HG02981 (cell line): ENCODE measurements around the gene HNRNPA0.

Experiments
- ATAC-seq: cut with Tn5 transposase; IDR thresholded peaks from one replicate; pipeline ENCODE4 v1.9.1; 2021; ENCODE audit warnings: mild to moderate bottlenecking, moderate library complexity; ENCODE audit not compliant: unreplicated experiment

The HNRNPA0 gene

GRCh38 chr5:137728048-137728447 is 26.1 kb downstream of the HNRNPA0 start:
- ATAC-seq: no peak

DNA sequence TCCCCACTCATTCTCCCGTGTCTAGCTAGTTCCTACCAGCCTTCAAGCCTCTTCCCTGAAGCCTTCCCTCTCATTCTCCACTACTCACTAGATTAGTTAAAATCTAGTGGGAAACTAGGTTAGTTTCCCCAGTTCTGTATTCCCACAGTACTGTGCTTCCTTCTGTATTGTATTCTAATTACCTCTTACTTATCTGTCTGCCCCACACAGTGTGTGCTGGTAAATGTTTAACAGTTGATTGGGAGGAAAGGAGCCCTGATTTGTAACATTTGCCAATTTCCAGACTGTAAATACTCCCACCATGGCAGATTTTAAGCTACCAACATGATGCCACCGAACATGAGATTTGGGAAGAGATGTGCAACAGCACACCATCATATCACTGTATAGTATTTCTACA is 26.5 kb downstream of the HNRNPA0 start:
- ATAC-seq: no peak

- no peak for ATAC-seq
These were observed 29.9 kb downstream of the HNRNPA0 start for GRCh38 chr5:137724251-137724650.

DNA sequence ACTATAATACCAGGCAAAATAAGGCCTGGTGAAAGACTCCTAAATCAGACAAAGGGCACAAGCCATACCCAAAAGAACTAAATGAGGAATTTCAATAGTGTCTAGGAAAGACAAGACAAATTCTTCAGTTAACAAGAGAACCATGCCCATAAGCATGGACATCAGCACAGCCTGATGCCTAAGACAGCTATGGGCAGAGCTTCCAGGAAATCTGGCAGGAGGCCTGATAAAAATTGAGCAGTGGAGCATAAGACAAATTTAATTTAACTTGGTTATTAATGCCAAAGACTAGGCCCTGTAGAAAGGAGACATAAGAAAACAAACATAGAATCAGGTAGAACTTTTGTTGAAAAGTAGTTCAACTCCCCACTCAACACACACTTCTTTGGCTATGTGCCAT is 35.6 kb downstream of the HNRNPA0 start:
- no peak for ATAC-seq

- no peak for ATAC-seq
These were observed 37.8 kb downstream of the HNRNPA0 start for GRCh38 chr5:137716337-137716736.

DNA sequence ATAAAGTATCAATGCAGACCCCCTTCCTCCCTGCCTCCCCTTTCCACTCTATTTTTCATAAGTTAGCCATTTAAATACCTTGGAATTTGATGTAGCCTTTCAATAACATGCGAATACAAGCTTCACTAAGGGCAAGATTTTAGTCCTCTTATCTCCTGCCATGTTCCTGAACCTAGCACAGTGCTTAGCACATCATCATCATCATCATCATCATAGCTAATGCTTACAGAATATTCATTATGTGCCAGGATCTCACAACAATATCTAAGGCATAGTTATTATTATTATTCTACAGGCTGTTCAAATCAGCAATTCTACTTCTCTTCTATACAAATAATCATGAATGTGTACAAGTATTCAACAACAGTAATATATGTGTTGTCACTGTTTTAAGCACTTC is 38.7 kb downstream of the HNRNPA0 start:
- ATAC-seq: no peak

DNA sequence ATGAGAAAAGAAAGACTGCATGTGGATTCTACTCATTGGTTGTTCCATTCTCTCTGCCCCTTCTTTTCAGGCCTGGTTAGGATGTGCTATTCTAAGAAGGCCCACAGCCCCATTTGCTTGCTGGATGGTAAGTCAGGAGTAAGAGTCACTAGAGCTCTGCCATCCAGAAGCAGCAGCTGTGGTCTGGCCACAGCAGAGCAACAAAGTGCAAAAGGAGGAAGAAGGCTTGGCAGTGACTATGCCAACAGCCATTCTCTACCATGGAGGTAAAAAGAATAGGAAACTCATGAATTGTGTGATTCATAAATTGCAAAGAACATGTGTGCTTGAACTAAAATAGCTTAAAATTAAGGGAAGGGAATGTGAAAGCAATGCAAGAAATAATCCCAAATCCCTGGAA is 39.2 kb downstream of the HNRNPA0 start:
- ATAC-seq: no peak

GRCh38 chr5:137714494-137714893 is 39.7 kb downstream of the HNRNPA0 start:
- no peak for ATAC-seq

DNA sequence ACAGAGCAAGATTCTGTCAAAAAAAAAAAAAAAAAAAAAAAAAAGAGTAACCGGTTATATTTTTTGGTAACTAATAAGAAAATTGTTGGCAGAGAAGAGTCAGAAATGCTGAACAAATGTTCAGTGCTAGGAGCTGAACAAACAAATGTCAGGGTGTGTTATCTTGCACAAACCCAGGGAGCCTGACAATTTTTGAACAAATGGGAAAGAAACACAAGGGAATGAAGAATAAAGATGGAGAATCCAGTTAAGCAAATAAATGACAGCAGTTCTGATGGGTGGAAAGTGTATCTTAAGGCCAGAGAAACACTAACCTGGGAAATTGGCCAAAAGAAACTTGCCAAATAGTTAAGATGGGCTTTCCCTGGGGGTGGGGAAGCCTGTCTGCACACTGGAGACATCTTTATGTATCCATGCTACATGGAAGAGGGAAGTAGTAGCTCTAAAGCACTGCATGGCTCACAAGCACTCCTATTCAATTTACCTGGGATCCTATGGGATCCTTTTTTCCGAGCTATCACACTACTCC is 42.0 kb downstream of the HNRNPA0 start:
- ATAC-seq: no peak

DNA sequence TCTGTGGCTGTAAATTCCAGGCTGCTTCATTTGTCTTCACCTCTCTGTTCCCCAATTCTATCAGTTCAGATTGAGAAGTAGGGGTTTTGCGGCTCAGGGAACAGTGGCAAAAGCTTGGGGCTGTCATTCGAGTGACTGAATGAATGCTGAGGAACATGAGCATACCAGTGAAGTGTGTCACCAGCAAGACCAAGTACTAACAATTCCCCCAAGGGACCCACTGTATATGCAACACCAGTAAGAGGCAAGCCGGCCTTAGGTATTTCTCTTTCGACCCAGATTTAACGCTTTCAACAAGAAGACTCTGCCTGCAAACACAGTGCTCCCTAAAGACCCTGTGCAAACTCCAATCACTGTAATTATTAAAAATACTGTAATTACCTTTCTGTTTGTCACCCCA is 44.1 kb downstream of the HNRNPA0 start:
- ATAC-seq: no peak

DNA sequence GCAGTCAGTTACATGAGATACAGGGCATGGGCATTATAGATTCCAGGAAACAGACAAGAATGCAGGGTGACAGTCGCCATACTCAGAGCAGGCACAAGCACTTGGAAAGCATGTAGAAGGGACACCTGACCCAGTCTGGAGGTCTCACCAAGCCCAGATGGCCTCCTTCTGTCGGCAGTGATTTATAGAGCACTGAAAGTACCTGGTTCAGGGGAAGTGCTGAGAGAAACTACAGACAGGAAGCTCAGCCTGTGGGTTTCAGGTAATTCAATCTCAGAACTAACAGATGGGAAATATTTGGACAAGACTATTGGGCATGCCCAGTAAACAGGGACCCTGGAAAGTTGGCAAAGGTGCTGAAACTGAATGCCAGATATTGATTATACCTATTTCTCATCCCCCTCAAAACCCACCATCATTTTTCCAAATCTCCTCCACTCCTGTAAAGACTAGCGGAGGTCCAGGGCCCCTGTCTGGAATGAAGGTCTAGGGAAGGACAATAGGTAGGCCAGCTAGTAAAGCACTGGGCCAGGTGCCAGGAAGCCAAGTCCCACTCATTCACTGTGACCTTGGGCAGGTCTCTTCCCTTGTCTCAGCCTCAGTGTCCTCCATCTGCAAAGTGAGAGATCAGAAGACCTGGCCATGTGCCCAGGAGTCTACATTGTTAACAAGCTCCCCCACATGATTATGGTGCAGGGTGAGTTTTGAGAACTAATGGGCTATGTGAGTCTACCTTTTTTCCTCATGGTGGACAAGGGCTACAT is 45.2 kb downstream of the HNRNPA0 start:
- ATAC-seq: no peak

GRCh38 chr5:137708062-137708461 is 46.1 kb downstream of the HNRNPA0 start:
- no peak for ATAC-seq

DNA sequence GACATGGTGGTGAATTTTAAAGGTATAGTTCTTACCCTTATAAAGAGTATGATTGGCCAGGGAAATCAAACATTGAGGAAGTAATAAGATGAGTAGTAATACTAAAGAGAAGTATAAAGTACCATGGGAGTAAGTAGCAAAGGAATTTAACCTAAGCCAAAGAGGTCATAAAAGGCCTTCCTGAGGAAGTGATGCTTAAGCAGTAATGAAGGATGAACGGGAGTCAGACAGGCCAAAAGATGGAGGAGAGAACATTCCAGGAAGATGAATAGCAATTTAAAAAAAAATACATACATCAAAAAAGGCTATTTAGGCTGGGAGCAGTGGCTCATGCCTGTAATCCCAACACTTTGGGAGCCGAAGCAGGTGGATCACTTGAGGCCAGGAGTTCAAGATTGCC is 47.3 kb downstream of the HNRNPA0 start:
- no peak for ATAC-seq

DNA sequence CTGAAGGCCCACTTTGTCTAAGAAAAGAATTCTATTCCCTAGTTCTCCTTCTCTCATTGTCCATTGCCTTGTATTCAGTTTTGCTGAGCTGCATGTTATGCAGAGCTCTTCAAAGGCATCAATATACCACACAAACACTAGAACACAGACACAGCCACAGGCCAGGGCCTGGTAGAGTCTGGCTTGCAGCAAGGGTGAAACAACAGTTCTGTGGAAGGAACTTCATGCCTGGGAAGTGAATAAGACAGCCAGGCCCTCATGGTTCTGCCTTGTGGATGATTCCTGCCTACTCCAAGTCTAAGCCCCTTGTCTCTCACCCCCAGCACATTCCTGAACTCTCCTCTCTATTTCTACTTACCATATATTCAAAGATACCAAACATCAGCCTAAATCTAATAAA is 49.1 kb downstream of the HNRNPA0 start:
- no peak for ATAC-seq

- ATAC-seq: no peak
These were observed 50.6 kb downstream of the HNRNPA0 start for GRCh38 chr5:137703565-137703964.

DNA sequence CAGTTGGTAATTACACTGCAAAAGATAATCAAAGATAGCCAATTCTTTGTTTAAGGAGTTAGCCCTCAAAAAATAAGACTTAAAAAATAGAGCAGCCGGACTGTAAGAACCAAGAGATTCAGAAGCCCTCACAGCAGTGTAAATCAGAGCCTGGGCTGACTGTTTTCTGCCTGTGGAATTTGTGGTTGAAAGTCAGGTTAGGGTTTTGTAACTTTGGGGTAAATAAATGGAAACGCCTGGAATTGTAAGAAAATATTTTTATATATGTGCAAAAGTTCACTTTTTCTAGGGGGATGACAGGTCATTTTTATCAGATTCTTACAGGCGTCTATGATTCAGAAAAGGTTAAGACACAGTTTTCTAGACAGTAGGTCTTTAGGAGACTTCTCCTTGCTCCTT is 53.9 kb downstream of the HNRNPA0 start:
- ATAC-seq: no peak

GRCh38 chr5:137699336-137700281 is 54.6 kb downstream of the HNRNPA0 start:
- no peak for ATAC-seq

GRCh38 chr5:137696481-137696880 is 57.7 kb downstream of the HNRNPA0 start:
- no peak for ATAC-seq

DNA sequence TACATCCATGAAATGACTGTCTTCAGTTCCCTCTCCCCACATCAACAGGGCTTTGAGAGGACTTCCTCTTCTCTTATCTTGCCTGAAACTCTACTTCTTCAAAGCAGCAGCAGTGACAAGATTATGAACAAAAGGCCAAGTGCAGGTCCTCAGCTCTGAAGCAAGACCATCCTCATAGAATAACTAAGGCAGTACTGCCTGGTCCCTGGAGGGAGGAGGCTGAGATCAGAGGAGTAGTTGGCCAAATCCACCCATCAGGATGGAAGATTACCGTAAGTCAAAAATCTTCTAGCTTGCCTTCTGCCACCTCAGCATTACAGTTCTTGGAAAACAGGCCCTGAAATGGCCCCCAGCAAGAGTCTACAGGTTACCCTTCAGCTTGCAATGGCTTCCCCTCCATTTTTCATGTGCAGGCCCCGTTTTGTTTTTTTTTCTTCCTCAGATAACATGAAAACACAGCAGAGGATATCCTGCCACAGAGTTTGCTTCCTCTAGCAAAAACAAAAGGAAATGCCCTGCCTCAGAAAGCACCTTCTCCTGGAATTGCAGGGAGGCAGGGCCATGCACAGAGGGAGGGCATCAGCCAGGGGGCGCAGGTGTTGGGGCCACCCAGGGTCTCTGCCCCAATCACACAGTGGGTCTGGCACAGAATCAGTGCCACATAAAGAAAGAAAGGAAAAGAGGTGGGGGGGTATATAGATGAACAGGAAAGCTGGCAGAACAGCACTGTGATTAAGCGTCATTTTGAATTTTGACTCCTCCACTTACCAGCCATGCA is 58.3 kb downstream of the HNRNPA0 start:
- ATAC-seq: no peak
